Neural progenitor cell (in vitro differentiated cells): ENCODE data around the gene LINGO1. TPM values are rescaled to one million over a fixed set of nuclear protein-coding genes. Genes with fewer than 3 reads are reported as not detected.

Source experiments
- DNase-seq: peaks from one replicate; pipeline ENCODE4 v3.0.0-alpha.2; 2016; ENCODE audit warnings: low spot score
- H2AFZ ChIP-seq: fragments of 200-600 bp; sonication (generic); replicated peaks from 2 replicates; pipeline ENCODE4 v1.6.1; 2016; ENCODE audit warnings: antibody characterized with exemption
- H3F3A ChIP-seq: fragments of 200-600 bp; sonication (generic); 2 replicates; pipeline ENCODE4 v1.6.1; 2016; ENCODE audit warnings: antibody characterized with exemption, low read depth
- H3K27ac ChIP-seq: fragments of 200-600 bp; sonication (generic); 2 replicates; pipeline ENCODE4 v1.5.1; 2016; ENCODE audit warnings: mild to moderate bottlenecking
- H3K27me3 ChIP-seq: fragments of 200-600 bp; sonication (generic); 2 replicates; pipeline ENCODE4 v1.6.1; 2016; ENCODE audit warnings: mild to moderate bottlenecking, moderate library complexity
- H3K36me3 ChIP-seq: fragments of 200-600 bp; sonication (generic); 2 replicates; pipeline ENCODE4 v1.5.1; 2016
- H3K4me1 ChIP-seq: fragments of 200-600 bp; sonication (generic); 2 replicates; pipeline ENCODE4 v1.6.1; 2016; ENCODE audit warnings: mixed run types
- H3K4me2 ChIP-seq: fragments of 200-600 bp; sonication (generic); 2 replicates; pipeline ENCODE4 v1.6.1; 2016
- H3K4me3 ChIP-seq: fragments of 200-600 bp; sonication (generic); 2 replicates; pipeline ENCODE4 v1.5.1; 2016
- H3K79me2 ChIP-seq: fragments of 200-600 bp; sonication (generic); 2 replicates; pipeline ENCODE4 v1.6.1; 2016; ENCODE audit warnings: low read depth
- H3K9ac ChIP-seq: fragments of 200-600 bp; sonication (generic); 2 replicates; pipeline ENCODE4 v1.6.1; 2016
- H3K9me3 ChIP-seq: fragments of 200-600 bp; sonication (generic); 2 replicates; pipeline ENCODE4 v1.5.1; 2016; ENCODE audit warnings: low read depth
- H4K20me1 ChIP-seq: fragments of 200-600 bp; sonication (generic); 2 replicates; pipeline ENCODE4 v1.6.1; 2016; ENCODE audit warnings: low read depth
- H3K27ac Mint-ChIP-seq: 3 replicates; pipeline ENCODE4 v1.8.0; 2021; ENCODE audit warnings: mixed read lengths
- H3K27me3 Mint-ChIP-seq: 2 replicates; pipeline ENCODE4 v1.8.0; 2022; ENCODE audit warnings: low read depth, mild to moderate bottlenecking, inconsistent platforms, moderate library complexity, mixed read lengths; ENCODE audit not compliant: insufficient read depth
- H3K36me3 Mint-ChIP-seq: 3 replicates; pipeline ENCODE4 v1.8.0; 2021; ENCODE audit warnings: mixed read lengths
- H3K4me1 Mint-ChIP-seq: 3 replicates; pipeline ENCODE4 v1.8.0; 2021; ENCODE audit warnings: mixed read lengths
- H3K4me3 Mint-ChIP-seq: 3 replicates; pipeline ENCODE4 v1.8.0; 2021; ENCODE audit warnings: mild to moderate bottlenecking, moderate library complexity, mixed read lengths
- H3K9me3 Mint-ChIP-seq: 3 replicates; pipeline ENCODE4 v1.8.0; 2020; ENCODE audit warnings: mixed read lengths
- EZH2 ChIP-seq: fragments of 200-600 bp; sonication (generic); IDR thresholded peaks from 2 replicates; pipeline ENCODE4 v1.6.1; 2017; ENCODE audit warnings: antibody characterized with exemption, mild to moderate bottlenecking, moderate library complexity
- EZH2phosphoT487 ChIP-seq: fragments of 200-600 bp; sonication (generic); IDR thresholded peaks from 2 replicates; pipeline ENCODE4 v1.6.1; 2017; ENCODE audit warnings: antibody characterized with exemption
- total RNA-seq: library from RNA; depleted of rRNA; stranded (reverse); fragments of >200 nt; gene quantifications from 2 replicates; pipeline ENCODE4 v1.2.3, GENCODE V29; 2015; ENCODE audit warnings: low replicate concordance
- TF ChIP-seq, protein P1 (sequence below): fragments of 200-600 bp; sonication (generic); IDR thresholded peaks from 2 replicates; pipeline ENCODE4 v1.5.1; 2017; ENCODE audit warnings: antibody characterized with exemption, mild to moderate bottlenecking

Gene LINGO1
- total RNA-seq, 1 donor from 2014 or later = 7.9 TPM

DNA sequence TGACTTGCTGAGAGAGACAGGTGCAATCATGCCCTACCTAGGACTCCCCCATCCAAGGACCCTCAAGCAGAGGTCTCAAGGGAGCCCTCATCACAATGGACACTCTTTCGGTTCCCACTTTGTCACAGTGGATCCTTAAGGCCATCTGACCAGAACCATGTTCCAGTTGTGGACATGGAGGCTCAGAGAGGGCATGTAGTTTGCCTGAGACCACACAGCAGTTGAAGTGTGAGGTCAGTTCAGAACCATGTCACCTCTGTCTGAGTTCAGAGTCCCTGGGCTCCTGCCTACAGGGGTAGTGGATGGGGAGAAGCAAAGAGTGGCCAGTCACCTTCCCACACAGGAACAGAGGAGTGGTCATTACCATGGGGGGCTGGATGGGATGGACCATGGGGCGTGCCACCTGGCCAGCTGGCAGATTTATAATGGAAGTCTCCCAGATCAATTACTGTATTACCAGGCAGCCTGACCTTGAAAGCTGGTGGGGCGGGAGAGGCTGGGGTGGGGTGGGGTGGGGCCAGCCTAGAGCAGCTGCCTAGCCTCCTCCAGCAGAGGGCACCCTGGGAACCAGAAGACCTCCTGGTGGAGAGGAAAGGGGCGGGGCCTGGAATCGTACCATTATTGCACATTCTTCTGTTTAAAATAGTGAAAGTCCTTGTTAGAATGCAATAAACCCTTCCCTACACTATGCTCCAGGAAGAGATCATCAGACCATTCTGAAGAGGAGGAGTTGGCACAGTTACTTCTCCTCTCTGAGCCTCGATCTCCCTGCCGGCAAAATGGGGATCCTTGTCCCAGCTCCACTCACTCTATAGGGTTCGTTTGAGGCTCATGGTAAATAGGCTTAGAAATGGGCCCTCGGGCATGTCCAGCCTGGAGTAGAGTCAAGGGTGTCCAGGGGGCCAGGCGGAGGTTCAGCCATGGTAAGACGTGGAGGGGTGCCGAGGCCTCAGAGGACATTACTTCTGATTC is 26.9 kb upstream of the LINGO1 start:
- no peak overlapping the region for H3K4me3 Mint-ChIP-seq
- Histone ChIP-seq H3K79me2 (no peaks in the 10 kb centered on the region), H3K4me1 (no peaks in the 10 kb centered on the region), H4K20me1 (no peaks in the 10 kb centered on the region), H3K27me3 (no peaks in the 10 kb centered on the region), H2AFZ (no peak overlapping the region), H3K4me3 (no peak overlapping the region), H3K9ac (no peak overlapping the region), H3K4me2 (no peak overlapping the region), H3K36me3 (no peaks in the 10 kb centered on the region), H3F3A (no peaks in the 10 kb centered on the region), H3K27ac (no peak overlapping the region), H3K9me3 (no peaks in the 10 kb centered on the region)
- H3K36me3 Mint-ChIP-seq = no peaks in the 10 kb centered on the region
- no peak for TF ChIP-seq EZH2
- TF ChIP-seq, protein P1, sequence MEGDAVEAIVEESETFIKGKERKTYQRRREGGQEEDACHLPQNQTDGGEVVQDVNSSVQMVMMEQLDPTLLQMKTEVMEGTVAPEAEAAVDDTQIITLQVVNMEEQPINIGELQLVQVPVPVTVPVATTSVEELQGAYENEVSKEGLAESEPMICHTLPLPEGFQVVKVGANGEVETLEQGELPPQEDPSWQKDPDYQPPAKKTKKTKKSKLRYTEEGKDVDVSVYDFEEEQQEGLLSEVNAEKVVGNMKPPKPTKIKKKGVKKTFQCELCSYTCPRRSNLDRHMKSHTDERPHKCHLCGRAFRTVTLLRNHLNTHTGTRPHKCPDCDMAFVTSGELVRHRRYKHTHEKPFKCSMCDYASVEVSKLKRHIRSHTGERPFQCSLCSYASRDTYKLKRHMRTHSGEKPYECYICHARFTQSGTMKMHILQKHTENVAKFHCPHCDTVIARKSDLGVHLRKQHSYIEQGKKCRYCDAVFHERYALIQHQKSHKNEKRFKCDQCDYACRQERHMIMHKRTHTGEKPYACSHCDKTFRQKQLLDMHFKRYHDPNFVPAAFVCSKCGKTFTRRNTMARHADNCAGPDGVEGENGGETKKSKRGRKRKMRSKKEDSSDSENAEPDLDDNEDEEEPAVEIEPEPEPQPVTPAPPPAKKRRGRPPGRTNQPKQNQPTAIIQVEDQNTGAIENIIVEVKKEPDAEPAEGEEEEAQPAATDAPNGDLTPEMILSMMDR = peak; percentile 62
- peaks cover 10% of the 10 kb centered on the region for H3K27me3 Mint-ChIP-seq
- H3K27ac Mint-ChIP-seq = no peak overlapping the region
- DNase-seq = peak; percentile 75
- peaks cover 19% of the 10 kb centered on the region for H3K4me1 Mint-ChIP-seq
- no peaks in the 10 kb centered on the region for H3K9me3 Mint-ChIP-seq

- no peak for DNase-seq
- Histone ChIP-seq H3K4me2 (no peak overlapping the region), H3K9ac (no peak overlapping the region), H3K27ac (no peak overlapping the region), H3K36me3 (no peaks in the 10 kb centered on the region), H3K4me3 (no peak overlapping the region), H2AFZ (no peak overlapping the region), H3K9me3 (no peaks in the 10 kb centered on the region), H3K4me1 (no peaks in the 10 kb centered on the region), H4K20me1 (no peaks in the 10 kb centered on the region), H3K27me3 (no peaks in the 10 kb centered on the region), H3F3A (no peaks in the 10 kb centered on the region), H3K79me2 (no peaks in the 10 kb centered on the region)
- Mint-ChIP-seq H3K27me3 (peaks cover 16% of the 10 kb centered on the region), H3K36me3 (no peaks in the 10 kb centered on the region), H3K9me3 (peaks cover 4% of the 10 kb centered on the region), H3K27ac (peak overlapping the region; percentile 8), H3K4me1 (peaks cover 11% of the 10 kb centered on the region), H3K4me3 (no peak overlapping the region)
- TF ChIP-seq EZH2phosphoT487 (no peak), EZH2 (no peak)
- TF ChIP-seq, protein P1 = no peak
These were observed 25.6 kb upstream of the LINGO1 start for GRCh38 chr15:77658304-77658703.

- H4K20me1 ChIP-seq = no peaks in the 10 kb centered on the region
- H3F3A ChIP-seq = no peaks in the 10 kb centered on the region
- no peaks in the 10 kb centered on the region for H3K4me1 ChIP-seq
- H3K36me3 Mint-ChIP-seq = no peaks in the 10 kb centered on the region
- H3K9me3 Mint-ChIP-seq = peaks cover 4% of the 10 kb centered on the region
- no peak overlapping the region for H3K4me2 ChIP-seq
- H3K4me3 ChIP-seq = no peak overlapping the region
- H2AFZ ChIP-seq = no peak overlapping the region
- H3K27ac ChIP-seq = no peak overlapping the region
- H3K36me3 ChIP-seq = no peaks in the 10 kb centered on the region
- no peaks in the 10 kb centered on the region for H3K79me2 ChIP-seq
- no peak for DNase-seq
- no peaks in the 10 kb centered on the region for H3K27me3 ChIP-seq
- H3K4me1 Mint-ChIP-seq = peaks cover 9% of the 10 kb centered on the region
- no peak overlapping the region for H3K4me3 Mint-ChIP-seq
- no peaks in the 10 kb centered on the region for H3K9me3 ChIP-seq
- TF ChIP-seq, protein P1 = no peak
- TF ChIP-seq EZH2 = no peak
- no peak for TF ChIP-seq EZH2phosphoT487
- no peak overlapping the region for H3K9ac ChIP-seq
- peaks cover 16% of the 10 kb centered on the region for H3K27me3 Mint-ChIP-seq
- H3K27ac Mint-ChIP-seq = no peak overlapping the region
These were observed 25.0 kb upstream of the LINGO1 start for GRCh38 chr15:77657634-77658238.
